HepG2 (cell line): Measurements from ENCODE around the gene NTM. TPM values are rescaled to one million over a fixed set of nuclear protein-coding genes. Genes with fewer than 3 reads are reported as not detected.

ENCODE experiments used
- ATAC-seq: fragments of 200-7000 bp; cut with Tn5 transposase; 3 replicates; pipeline ENCODE4 v1.9.1; 2020; ENCODE audit warnings: mild to moderate bottlenecking, moderate library complexity
- BruUV-seq: library from RNA; stranded (reverse); fragments of 400-500 nt; replicated peaks from 2 replicates; lab custom pipeline; 2021; lab: Mats Ljungman, UMichigan
- CTCF ChIA-PET: fragments of 300-600 bp; formaldehyde crosslinking; extraction: SDS; loops from one replicate; lab custom pipeline; 2021; ENCODE audit warnings: low total read pairs, inconsistent platforms, low intra/inter-chr PET ratio; lab: Yijun Ruan, JAX
- POLR2A ChIA-PET: fragments of 350-600 bp; sonication (Branson Sonifier 250); formaldehyde crosslinking; loops from one replicate; lab custom pipeline; 2020; ENCODE audit warnings: antibody characterized with exemption, inconsistent platforms; lab: Yijun Ruan, JAX
- DNase-seq: peaks from one replicate; pipeline ENCODE4 v3.0.0-alpha.2; 2015; ENCODE audit warnings: low spot score
- FAIRE-seq: peaks from 3 replicates; lab custom pipeline; 2011; peaks lifted over from hg19 to GRCh38; lab: Jason Lieb, UNC
- H2AFZ ChIP-seq: one replicate; pipeline ENCODE4 v1.6.1; 2011; ENCODE audit warnings: low read length, inconsistent platforms
- H3K27ac ChIP-seq: fragments of 300-600 bp; 3 replicates; pipeline ENCODE4 v1.8.0; 2011; ENCODE audit warnings: mixed run types, mild to moderate bottlenecking, mixed read lengths, low read length, inconsistent platforms; ENCODE audit not compliant: insufficient read depth; ENCODE audit errors: extremely low read length
- H3K27me3 ChIP-seq, 2 experiments: fragments of 200-600 bp in 1 of 2; 2 replicates in 1 of 2; 3 replicates in 1 of 2; pipeline versions ENCODE4 v1.6.0 to v1.8.0; 2011; ENCODE audit warnings: low read length in 2 of 2, mild to moderate bottlenecking in 2 of 2, moderate library complexity in 2 of 2, inconsistent platforms in 1 of 2; ENCODE audit not compliant: insufficient read depth in 2 of 2, control insufficient read depth in 1 of 2
- H3K36me3 ChIP-seq, 2 experiments: fragments of 200-600 bp in 1 of 2; replicated peaks in 1 of 2; 2 replicates in 1 of 2; 3 replicates in 1 of 2; pipeline versions ENCODE4 v1.5.1 to v1.8.0; 2011; ENCODE audit warnings: low read length in 2 of 2, inconsistent platforms in 1 of 2; ENCODE audit not compliant: insufficient read depth in 2 of 2, control insufficient read depth in 1 of 2
- H3K4me1 ChIP-seq: 2 replicates; pipeline ENCODE4 v1.5.1; 2012; ENCODE audit warnings: low read length, inconsistent platforms; ENCODE audit not compliant: insufficient read depth
- H3K4me2 ChIP-seq: 2 replicates; pipeline ENCODE4 v1.6.0; 2011; ENCODE audit warnings: low read depth, low read length, inconsistent platforms
- H3K4me3 ChIP-seq, 3 experiments: fragments of 200-600 bp in 1 of 3; sonication (generic), shearing (Covaris generic) in 1 of 3; replicated peaks in 1 of 3; 2 replicates each; pipeline ENCODE4 v1.5.1; 2011 to 2016; ENCODE audit warnings: low read length in 3 of 3, inconsistent platforms in 2 of 3, low read depth in 2 of 3, mild to moderate bottlenecking in 2 of 3, control low read depth in 1 of 3, mixed read lengths in 1 of 3; ENCODE audit not compliant: insufficient read depth in 1 of 3
- H3K79me2 ChIP-seq: one replicate; pipeline ENCODE4 v1.6.1; 2011; ENCODE audit warnings: low read length, inconsistent platforms; ENCODE audit not compliant: insufficient read depth
- H3K9ac ChIP-seq: 2 replicates; pipeline ENCODE4 v1.6.0; 2011; ENCODE audit warnings: mild to moderate bottlenecking, low read depth, low read length, inconsistent platforms; ENCODE audit not compliant: insufficient read depth
- H3K9me3 ChIP-seq: 2 replicates; pipeline ENCODE4 v1.5.1; 2012; ENCODE audit warnings: mild to moderate bottlenecking, low read length
- H4K20me1 ChIP-seq: 2 replicates; pipeline ENCODE4 v1.6.0; 2011; ENCODE audit warnings: inconsistent platforms, mild to moderate bottlenecking, low read length, moderate library complexity; ENCODE audit not compliant: insufficient read depth
- CBX5 ChIP-seq: sonication (generic); formaldehyde crosslinking; IDR thresholded peaks from 2 replicates; pipeline ENCODE4 v1.4.0; 2020; ENCODE audit warnings: missing genetic modification reagents, borderline replicate concordance
- ERF ChIP-seq: IDR thresholded peaks from 2 replicates; pipeline ENCODE4 v1.6.1; 2018; ENCODE audit warnings: missing biosample characterization, missing genetic modification reagents
- ZNF12 ChIP-seq: sonication (generic); formaldehyde crosslinking; IDR thresholded peaks from 2 replicates; pipeline ENCODE4 v1.5.0; 2020; ENCODE audit warnings: missing genetic modification reagents
- ZNF441 ChIP-seq: sonication (generic); formaldehyde crosslinking; IDR thresholded peaks from 2 replicates; pipeline ENCODE4 v1.7.0; 2021; ENCODE audit warnings: missing genetic modification reagents, borderline replicate concordance
- WGBS: methylation state at CpG from one replicate; pipeline ENCODE4 v1.1.6; 2017; ENCODE audit warnings: low lambda C conversion rate; 5-methylcytosine and 5-hydroxymethylcytosine counted together
- in situ Hi-C: cut with HindIII; loops from 2 replicates; pipeline ENCODE4 v1.10.0; 2017; ENCODE audit warnings: low pct_unique_long_range_greater_than_20kb; ENCODE audit not compliant: extremely low pct_ligation_motif_present
- intact Hi-C: fragments of 100-400 bp; cut with micrococcal nuclease; formaldehyde crosslinking; loops from one replicate; pipeline ENCODE4 v1.10.0; 2022; ENCODE audit not compliant: unreplicated experiment
- polyA plus RNA-seq, 8 experiments: library from polyadenylated mRNA; depleted of rRNA in 3 of 8; stranded (reverse) in 7 of 8; unstranded in 1 of 8; fragments of >200 nt; fragmentation: Illumina TruSeq in 4 of 8; extraction: Trizol in 4 of 8; gene quantifications; 2 replicates each; pipeline versions ENCODE4 v1.2.1 to v1.2.3, GENCODE V29; 2011 to 2016; ENCODE audit warnings: low read depth in 4 of 8, missing spikeins in 1 of 8, mixed read lengths in 1 of 8; ENCODE audit not compliant: insufficient read depth in 1 of 8
- total RNA-seq, 5 experiments: library from RNA; depleted of rRNA; stranded (reverse); fragments of >200 nt; fragmentation: Illumina TruSeq; extraction: Trizol; gene quantifications; 2 replicates each; pipeline ENCODE4 v1.2.3, GENCODE V29; 2016; ENCODE audit warnings: low read depth in 1 of 5

Gene NTM
- total and polyA plus RNA-seq, 2 of the 13 experiments (the other 11 are each of a cell fraction or from before 2014, with no cell fraction given), result not detected

DNA sequence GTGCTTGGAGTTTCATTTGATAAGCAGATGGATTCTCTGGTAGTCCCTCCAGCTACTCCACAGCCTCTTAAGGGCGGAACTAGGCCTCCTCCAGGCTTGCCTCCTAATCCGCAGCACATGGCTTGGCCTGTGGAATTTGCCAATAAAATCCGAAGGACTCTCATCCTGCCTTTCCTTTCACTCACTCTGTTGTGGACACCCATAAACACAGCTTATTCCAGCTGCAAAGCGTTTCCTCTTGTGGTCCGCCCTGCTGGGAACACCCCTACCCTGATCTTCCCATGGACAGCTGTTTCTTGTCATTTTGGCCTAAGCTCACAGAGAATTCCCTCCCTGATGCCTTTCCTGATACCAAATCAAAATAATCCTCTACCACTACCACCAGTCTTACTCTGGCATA, 546.2 kb downstream of the NTM start:
- in situ Hi-C loops (no loop called here), intact Hi-C loops (no loop called here)
- no peak for DNase-seq
- BruUV-seq, result no TSS peak
- Histone ChIP-seq H3K4me3 (no peak overlapping the region), H3K79me2 (no peaks in the 10 kb centered on the region), H3K27ac (no peak overlapping the region), H3K9me3 (no peaks in the 10 kb centered on the region), H3K27me3 (peaks cover 0 to 9% of the 10 kb centered on the region in 2 experiments; a peak in 1 of 5 replicates), H4K20me1 (no peaks in the 10 kb centered on the region), H3K9ac (no peak overlapping the region), H3K4me1 (no peaks in the 10 kb centered on the region), H2AFZ (no peak overlapping the region), H3K4me2 (no peak overlapping the region)
- WGBS, result 5% methylated on average over 4 of the region's 5 CpGs
- no peak for ATAC-seq
- POLR2A ChIA-PET, result no interaction called here
- CTCF ChIA-PET, result no interaction called here
- TF ChIP-seq ZNF12 (CRISPR knock-in tag) (no peak), ZNF441 (CRISPR knock-in tag) (no peak), CBX5 (CRISPR knock-in tag) (no peak)
- TF ChIP-seq, all 625 proteins: peak for 0
- no peak for FAIRE-seq
- no peaks in the 10 kb centered on the region for H3K36me3 ChIP-seq

DNA sequence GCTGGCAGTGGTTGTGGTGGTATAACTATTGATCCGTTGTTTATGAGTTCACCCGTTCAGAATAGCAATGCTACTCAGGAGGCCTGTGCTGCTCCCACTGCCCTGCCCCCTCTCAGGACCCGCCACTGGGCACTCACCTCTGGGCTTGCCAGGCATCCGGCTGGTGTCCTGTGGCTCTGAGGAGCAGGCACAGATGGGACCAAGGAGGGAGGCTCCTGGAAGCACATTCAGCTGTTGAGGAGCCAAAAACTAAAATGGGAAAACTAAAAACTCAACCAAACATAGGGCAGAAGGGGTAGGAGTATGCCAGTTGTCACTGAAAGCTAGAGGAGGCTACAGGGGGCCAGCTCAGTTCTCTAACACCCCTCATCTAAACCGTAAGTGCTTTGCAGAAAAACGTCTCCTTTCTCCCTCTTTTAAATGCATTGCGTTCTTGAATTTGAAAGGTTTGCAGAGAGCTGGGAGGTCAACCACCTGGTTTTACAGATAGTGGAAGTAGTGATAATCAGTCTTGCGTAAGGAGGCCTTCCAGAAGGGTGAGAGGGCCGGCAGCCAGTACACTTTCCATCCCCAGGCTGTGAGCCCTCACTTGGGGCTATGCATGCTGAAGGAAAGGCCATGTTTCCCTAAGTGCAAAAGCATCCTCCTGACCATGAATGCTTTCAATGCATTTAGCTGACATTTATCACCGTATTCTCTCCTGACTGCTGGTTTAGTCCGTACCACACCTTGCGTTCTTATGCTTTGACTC, 547.4 kb downstream of the NTM start:
- no peaks in the 10 kb centered on the region for H3K9me3 ChIP-seq
- DNase-seq, result no peak
- intact Hi-C loops, result no loop called here
- H4K20me1 ChIP-seq, result no peaks in the 10 kb centered on the region
- ChIA-PET CTCF (no interaction called here), POLR2A (no interaction called here)
- no peak for ATAC-seq
- no peak for TF ChIP-seq ERF (CRISPR knock-in tag)
- H3K4me2 ChIP-seq, result no peak overlapping the region
- H3K79me2 ChIP-seq, result no peaks in the 10 kb centered on the region
- H3K36me3 ChIP-seq, result no peaks in the 10 kb centered on the region
- no peak overlapping the region for H3K4me3 ChIP-seq
- BruUV-seq, result no TSS peak
- no peak overlapping the region for H2AFZ ChIP-seq
- WGBS, result 14% methylated on average over 12 of the region's 12 CpGs
- H3K27me3 ChIP-seq, result 0 out of 5 replicates have a peak, but pooled peaks cover 0 to 5% of the 10 kb centered on the region in 2 experiments
- FAIRE-seq, result no peak
- no peak overlapping the region for H3K27ac ChIP-seq
- no peak overlapping the region for H3K9ac ChIP-seq
- in situ Hi-C loops, result no loop called here
- H3K4me1 ChIP-seq, result no peaks in the 10 kb centered on the region
